GM18526 (cell line): ENCODE data around the gene ANKRD9.

Experiments
- POLR2A ChIP-seq: IDR thresholded peaks from 3 replicates; pipeline ENCODE4 v1.6.1; 2011; ENCODE audit not compliant: insufficient read length; ENCODE audit errors: extremely low read depth

The ANKRD9 gene

DNA sequence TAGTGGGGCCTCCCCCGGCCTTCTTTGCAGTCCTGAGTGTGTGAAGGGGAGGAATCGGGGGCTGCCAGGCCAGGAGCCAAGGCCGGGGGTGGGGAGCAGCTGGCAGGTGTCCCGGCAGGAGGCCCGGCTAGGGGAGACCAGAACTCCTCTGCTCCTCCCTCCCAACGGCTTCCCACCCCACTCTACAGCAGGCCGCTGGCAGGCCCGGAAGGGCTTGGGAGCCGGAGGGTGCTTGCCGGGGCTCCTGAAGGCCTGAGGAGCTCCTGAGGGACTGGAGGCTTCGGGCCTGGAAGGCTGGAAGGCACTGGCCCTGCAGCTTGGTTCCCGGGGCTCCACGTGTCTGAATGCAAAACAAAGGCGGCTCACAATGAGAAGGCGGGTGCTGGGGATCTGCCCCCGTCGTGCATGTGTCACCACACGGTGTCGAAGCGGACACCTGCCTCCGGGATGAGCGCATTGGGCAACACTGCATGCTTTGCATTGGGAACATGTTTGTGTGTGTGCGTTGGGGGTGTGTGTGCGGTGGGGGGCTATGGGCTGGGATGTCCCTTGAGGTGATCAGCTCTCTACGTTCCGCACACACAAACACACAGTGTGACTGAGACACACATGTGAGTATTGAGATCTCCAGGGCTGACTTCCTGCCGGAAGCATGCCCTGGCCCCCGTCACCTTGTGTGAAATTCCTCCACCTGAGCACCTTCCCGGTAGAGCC lies 30.9 kb upstream of the ANKRD9 start:
- TF ChIP-seq POLR2A = no peak

DNA sequence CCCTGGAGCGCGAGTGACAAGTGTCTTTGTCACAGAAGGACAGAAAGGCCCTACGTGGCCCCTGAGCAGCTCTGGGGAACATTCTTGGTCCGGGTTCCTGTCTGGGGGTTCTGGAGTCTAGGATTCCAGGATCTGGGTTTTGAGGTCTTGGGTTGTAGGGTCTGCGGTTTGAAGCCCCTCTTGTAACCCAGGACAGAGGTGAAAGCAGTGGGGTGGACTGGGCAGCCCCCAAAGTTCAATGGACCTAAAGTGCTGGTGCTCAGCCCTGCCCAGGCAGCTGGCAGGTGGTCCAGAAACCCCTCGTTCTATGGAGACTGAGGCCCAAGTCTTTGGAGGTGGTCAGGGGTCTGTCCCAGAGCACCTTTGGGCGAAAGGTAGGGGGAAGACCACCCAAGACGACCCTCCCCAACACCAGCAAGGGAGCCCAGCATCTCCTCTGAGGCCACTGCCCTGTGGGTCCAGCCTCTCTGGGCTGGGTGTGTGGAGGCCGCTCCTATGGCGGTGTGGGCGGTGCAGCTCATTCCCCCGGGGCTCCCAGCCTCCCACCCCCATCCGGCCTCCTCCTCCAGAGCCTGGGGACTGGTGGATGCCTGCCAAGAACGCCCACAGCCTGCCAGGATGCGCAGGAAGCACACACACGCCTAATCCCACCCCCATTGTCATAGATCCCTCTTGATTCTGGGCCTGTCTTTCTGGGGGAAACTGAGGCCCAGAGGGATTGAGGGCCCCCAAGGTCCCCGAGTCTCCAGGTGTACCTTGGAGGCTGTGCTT lies 30.2 kb upstream of the ANKRD9 start:
- TF ChIP-seq POLR2A = no peak

DNA sequence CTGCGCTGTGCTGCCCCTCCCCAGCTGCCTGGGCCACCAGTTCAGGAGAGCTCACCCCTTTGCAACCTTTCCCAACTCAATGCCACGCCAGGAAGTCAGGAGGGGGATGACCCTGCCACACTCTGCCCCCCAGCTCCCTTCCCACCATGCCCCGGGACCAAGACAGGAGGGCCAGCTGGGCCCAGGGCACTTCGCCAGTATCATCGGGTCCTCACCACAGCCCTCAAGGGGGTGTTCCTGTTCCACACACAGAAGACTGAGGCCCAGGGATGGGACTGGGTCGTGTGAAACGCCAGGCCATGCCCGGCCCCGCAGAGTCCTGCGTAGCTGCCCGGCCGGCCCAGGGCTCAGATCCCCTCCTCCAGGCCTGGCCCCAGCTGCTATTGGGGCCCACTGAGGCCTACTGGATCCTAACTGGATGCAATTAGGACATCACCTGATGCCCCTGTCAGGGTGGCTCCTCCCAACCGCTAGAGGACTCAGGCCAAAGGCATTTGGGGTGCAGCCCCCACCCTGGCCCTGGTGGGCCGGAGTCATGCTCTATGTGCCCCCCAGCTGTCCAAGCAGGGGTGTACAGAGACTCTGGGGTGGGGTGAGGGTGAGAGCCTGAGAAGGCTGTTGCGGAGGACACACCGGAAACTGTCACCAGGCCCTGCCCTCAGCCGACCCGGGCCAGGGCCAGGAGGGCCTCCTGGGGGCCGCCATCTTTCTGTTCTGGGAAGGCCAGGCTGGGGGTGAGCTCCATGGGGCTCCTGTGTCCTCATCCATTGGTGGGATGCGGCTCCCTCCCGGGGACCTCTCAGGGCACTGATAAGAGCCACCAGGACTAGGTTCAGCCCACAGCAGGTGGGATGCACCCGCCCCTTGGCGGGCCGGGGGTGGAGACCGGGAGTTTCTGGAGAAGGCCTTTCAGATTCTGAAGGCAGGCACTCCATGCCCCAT lies 29.3 kb upstream of the ANKRD9 start:
- no peak for TF ChIP-seq POLR2A

DNA sequence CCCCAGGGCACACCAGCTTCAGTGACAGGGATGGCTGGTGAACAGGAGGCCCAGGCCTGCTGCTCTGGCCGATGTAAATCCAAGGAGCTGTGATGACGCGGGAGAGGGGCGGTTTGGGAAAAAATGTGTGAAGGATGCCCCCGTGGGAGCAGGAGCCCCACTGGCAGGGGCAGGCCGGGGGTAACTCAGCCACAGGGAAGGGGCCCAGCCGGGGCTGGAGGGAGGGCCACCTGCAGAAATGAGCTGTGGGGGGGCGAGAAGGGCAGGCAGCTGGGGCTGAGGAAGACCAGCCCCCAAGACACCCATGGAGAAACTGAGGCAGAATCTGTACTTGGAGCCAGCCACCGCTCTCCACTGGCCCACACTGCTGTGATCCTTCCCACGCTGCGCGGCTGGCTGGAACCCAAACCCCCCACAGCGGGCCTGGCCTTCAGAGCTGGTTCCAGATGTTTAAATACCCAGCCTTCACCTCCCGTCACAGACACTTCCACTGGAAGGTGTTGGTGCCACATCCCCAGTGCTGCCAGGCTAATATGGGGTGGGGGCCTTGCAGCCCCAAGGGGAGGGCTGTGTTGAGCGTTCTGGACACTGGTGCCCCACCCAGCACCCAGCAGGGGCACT lies 28.5 kb upstream of the ANKRD9 start:
- TF ChIP-seq POLR2A = no peak

DNA sequence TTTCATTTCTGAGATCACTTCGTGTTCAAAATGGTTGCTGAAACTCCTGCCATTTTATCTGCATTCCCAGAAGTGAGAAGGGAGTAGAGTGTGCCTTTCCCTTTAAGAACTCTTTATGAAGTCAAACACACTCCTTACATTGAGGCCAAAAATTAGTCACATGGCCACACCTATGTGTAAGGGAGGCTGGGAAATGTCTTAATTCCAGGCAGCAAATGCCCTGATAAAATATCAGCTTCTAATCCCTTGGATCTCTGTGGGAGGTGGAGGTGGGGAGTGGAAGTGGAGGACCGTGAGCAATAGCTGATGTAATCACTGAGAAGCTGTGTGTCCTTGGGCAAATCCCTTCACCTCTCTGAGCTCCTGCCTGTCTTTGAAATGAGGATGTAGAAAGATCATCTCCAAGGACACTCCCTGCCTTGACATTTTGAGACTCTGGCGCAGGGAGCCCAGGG lies 22.7 kb upstream of the ANKRD9 start:
- no peak for TF ChIP-seq POLR2A

DNA sequence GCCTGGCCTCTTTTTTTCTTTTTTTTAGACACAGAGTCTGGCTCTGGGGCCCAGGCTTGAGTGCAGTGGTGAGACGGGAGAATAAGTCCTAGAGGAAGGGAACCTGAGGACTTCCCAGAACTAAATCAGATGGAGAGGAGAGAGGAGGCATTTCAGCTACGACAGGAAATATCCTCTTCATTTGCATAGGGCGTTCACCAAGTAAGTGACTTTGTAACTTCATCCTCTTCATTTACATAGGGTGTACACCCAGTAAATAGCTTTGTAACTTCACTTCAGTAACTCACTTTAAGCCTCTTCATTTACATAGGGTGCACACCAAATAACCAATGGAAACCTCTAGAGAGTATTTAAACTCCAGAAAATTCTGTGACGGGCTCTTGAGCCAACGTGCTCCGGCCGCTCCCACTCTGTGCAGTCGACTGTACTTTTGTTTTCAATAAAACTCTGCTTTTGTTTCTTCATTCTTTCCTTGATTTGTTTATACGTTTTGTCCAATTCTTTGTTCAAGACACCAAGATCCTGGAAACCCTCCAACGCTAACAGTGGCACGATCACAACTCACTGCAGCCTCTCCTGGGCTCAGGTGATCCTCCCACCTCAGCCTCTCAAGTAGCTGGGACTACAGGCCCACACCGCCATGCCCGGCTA lies 21.4 kb upstream of the ANKRD9 start:
- no peak for TF ChIP-seq POLR2A

DNA sequence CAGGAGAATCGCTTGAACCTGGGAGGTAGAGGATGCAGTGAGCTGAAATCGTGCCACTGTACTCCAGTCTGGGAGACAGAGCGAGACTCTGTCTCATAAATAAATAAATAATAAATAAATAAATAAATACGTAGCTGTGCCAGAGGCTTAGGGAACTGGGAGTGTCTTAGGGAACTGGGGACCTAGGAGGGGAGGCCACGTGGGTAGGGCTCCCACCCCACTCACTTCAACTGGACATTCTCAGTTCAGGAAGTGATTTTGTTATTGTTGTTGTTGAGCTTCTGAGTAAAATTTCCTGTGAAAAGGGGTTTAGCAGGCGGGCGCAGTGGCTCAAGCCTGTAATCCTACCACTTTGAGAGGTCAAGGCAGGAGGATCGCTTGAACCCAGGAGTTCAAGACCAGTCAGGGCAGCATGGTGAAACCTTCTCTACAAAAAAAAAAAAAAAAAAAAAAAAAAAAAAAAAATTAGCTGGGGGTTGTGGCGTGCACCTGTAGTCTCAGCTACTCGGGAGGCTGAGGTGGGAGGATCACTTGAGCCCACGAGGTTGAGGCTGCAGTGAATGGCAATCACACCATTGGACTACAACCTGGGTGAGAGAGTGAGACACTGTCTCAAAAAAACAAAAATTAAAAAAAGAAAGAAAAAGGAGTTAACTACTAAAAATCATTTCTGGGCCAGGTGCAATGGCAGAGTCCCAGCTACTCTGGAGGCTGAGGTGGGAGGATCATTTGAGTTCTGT lies 19.0 kb upstream of the ANKRD9 start:
- TF ChIP-seq POLR2A = no peak

DNA sequence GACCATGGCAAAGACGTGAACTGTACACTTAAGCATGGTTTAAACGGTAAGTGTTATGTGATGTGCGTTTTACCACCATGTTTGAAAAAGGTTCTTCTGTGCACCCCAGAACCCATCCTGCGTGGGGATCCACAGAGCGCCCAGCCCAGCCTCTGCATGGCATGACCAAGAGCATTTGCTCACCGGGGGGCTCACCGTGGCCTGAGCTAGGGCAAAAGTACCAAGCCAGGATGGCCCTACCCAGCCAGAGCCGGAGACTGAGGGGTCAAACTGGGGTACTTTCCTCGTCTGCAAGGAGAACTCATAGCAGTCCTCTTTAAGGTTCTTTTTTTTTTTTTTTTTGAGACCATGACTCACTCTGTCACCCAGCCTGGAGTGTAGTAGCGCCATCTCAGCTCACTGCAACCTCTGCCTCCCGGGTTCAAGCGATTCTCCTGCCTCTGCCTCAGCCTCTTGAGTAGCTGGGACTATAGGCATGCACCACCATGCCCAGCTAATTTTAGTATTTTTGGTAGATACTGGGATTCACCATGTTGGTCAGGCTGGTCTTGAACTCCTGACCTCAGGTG lies 16.4 kb upstream of the ANKRD9 start:
- no peak for TF ChIP-seq POLR2A

DNA sequence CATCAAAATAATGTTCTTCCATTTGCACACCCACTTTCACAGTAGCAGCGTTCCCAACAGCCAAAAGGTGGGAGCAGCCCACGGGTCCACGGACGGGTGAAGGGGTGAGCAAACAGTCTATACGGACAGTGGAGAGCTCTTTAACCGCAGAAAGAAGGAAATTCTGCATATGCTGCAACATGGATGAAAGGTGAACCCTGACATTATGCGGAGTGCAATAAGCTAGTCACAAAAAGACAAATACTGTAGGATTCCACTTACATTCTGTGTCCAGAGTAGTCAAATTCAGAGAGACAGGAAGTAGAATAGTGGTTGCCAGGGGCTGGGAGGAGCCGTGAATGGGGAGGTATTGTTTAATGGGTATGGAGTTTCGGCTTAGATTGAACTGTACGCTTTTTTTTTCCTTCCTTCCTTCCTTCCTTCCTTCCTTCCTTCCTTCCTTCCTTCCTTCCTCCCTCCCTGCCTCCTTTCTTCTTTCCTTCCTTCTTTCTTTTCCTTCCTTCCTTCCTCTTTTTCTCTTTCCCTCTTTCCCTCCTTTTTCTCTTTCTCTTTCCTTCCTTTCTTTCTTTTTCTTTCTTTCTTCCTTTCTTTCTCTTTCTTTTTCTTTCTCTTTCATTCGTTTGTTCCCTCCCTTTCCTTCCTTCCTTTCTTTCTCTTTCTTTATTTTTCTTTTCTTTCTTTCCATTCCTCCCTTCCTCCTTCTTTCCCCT lies 15.8 kb upstream of the ANKRD9 start:
- TF ChIP-seq POLR2A = no peak

DNA sequence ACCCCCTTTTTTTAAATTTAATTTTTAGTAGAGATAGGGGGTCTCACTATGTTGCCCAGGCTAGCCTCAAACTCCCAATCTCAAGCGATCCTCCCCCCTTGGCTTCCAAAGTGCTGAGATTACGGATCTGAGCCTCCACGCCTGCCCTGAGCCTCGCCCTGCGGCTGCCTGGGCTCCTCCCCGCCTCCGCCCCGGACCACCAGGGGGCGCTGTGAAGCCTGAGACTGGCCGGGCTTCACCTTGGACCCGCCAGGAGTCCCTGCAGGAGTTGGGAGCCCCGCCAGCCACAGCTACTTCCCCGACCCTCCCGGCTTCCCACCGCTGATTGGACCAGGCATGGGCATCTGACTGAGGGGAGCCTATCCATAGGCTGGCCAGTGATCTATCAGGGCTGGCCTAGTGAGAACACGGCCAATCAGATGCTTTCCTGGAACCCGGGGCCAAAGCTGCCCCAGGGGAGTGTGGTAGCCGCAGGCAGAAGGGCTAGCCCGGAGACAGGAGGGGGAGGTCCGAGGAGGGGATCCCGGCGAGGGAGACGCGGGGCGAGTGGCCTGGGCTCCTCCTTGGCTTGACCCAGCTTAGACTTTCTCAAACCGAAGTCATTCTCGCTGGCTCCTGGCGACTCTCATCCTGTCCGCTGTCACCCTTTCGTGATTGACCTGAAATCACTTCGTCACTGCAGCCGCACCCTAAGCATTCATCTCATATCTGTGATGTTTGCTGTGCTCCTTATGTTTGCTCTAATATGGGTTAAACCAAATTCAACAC lies 15.1 kb upstream of the ANKRD9 start:
- TF ChIP-seq POLR2A = peak; percentile 85

DNA sequence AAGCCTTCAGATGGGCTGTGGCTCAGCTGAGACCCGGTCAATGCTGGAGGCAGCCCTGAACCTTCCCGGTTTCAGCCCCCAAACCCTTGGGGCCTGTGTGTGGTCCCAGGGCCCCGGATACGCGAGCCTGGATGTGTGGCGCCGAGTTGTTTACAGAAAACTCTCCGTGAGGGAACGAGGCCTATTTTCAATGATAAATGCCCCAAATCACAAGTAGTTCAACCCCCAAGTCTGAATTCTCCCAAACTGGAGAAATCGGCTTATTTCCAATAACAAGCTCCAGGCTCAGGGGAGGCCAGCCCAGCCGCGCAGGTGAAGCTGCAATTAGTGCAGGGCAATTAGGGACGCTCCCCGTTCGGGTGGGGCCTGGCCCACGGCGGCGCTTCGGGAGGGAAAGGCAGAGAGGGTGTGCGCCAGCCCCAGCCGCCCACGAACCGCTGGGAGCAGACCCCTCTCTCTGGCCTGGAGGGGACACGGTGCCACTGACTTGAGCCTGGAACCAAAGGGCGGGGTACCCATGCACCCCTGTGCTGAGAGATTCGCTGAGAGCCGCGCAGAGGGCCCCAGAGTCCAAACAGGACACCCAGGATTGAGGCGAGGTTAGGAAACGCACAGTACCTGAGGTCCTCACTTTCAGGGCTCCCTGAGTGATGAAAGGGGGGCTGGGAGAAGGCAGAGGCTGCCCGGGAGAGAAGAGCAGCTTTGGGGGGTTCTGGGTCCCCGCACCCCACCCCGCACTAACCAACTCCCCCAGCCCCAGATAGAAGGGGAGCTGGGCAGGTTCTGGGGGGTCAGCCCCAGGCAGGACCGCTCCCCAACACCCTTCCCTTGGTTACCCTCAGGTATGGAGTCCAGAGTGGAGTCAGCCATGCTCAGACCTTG lies 14.2 kb upstream of the ANKRD9 start:
- no peak for TF ChIP-seq POLR2A
